ENCODE measurements around the gene UGT2B15.
A peak's percentile ranks its signal among the peaks of the same experiment; 100 is the strongest.
"Not testable (repeated sequence)": the region's sequence is repeated elsewhere in the genome, so short reads cannot be mapped to it uniquely, and the experiment has no call there.

The UGT2B15 gene

GRCh38 chr4:68670479-68670939 is at the start of gene UGT2B15:
Gene UGT2B15, minus strand, starts transcription at chr4:68670652. Its CDS starts 34 bp downstream, at chr4:68670618.
- peak within 1 kb of the TSS; percentile 60 for H3K27ac ChIP-seq

- H3K27ac ChIP-seq, result no peak overlapping the region
- TF ChIP-seq, protein P1, sequence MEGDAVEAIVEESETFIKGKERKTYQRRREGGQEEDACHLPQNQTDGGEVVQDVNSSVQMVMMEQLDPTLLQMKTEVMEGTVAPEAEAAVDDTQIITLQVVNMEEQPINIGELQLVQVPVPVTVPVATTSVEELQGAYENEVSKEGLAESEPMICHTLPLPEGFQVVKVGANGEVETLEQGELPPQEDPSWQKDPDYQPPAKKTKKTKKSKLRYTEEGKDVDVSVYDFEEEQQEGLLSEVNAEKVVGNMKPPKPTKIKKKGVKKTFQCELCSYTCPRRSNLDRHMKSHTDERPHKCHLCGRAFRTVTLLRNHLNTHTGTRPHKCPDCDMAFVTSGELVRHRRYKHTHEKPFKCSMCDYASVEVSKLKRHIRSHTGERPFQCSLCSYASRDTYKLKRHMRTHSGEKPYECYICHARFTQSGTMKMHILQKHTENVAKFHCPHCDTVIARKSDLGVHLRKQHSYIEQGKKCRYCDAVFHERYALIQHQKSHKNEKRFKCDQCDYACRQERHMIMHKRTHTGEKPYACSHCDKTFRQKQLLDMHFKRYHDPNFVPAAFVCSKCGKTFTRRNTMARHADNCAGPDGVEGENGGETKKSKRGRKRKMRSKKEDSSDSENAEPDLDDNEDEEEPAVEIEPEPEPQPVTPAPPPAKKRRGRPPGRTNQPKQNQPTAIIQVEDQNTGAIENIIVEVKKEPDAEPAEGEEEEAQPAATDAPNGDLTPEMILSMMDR (conservative IDR thresholded peaks at IDR 0.05), result no peak
- no peak for TF ChIP-seq ZFX (IDR thresholded peaks at IDR 0.05)
Observed at GRCh38 chr4:68719075-68719473, 48.6 kb upstream of the UGT2B15 start.

GRCh38 chr4:68718447-68719074 is 48.1 kb upstream of the UGT2B15 start:
- TF ChIP-seq ZFX (IDR thresholded peaks at IDR 0.05), result no peak
- TF ChIP-seq, protein P1 (conservative IDR thresholded peaks at IDR 0.05), result no peak

DNA sequence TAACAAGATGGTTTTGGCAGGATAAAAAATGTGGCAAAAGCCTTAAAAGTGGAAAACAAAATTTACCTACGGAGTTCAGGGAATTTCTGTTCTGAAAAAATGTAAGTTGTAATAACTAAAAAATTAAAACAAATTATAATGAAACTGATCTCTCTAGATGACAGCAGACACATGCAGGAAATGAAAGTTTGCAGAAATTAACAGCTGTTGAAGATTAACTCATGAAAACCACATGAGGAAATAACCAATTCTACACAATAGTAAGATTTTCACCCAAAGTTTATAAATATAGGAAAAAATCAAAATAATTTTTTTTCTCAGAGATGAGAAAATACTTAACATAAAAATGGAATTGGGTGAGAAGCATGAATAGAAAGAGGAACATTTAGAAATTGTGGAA is 47.5 kb upstream of the UGT2B15 start:
- no peak for TF ChIP-seq ZFX (IDR thresholded peaks at IDR 0.05)
- TF ChIP-seq, protein P1 (conservative IDR thresholded peaks at IDR 0.05), result no peak
- H3K27ac ChIP-seq, result no peak overlapping the region

More at GRCh38 chr4:68718447-68719074, 48.1 kb upstream of the UGT2B15 start:
- no peak overlapping the region for H3K27ac ChIP-seq

GRCh38 chr4:68714400-68714799 is 43.9 kb upstream of the UGT2B15 start:
- no peak overlapping the region for H3K27ac ChIP-seq
- TF ChIP-seq ZFX (IDR thresholded peaks at IDR 0.05), result no peak
- TF ChIP-seq, protein P1 (conservative IDR thresholded peaks at IDR 0.05), result no peak

DNA sequence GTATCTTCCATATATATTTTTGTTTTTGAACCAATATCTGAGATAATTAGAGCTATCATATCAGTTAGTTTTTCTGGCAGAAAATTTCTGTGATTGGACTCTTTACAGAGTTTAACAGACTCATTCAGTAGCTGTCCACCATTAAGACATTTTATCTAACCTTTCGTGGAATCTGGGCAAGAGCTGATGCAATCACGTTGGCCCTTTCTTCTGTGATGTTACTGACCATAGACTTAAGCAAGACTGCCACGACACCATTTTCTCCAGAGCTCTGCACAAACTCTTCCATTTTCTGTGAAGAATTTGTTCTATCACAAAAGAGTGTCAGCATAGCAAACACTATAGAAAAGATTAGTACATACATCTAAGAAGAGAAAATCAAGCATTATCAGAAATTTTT is 41.8 kb upstream of the UGT2B15 start:
- H3K27ac ChIP-seq, result no peak overlapping the region

DNA sequence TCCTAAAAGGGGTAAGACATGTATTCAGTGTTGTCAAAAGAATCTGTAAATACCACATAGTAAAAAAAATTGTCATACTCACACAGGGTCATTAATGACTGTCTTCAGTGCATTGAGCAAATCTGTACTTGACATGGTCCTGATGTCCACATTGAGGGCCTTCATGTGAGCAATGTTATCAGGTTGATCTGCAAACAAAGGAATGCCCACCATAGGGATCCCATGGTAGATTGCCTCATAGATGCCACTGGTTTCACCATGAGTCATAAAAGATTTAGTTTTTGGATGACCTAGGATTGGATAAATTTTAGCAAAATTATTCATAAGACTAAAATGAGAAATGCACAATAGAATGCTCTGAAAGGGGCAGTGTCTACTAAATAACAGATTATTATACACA is 38.1 kb upstream of the UGT2B15 start:
- H3K27ac ChIP-seq, result no peak overlapping the region
- TF ChIP-seq ZFX (IDR thresholded peaks at IDR 0.05), result no peak
- TF ChIP-seq, protein P1 (conservative IDR thresholded peaks at IDR 0.05), result no peak

More for the DNA sequence above, 41.8 kb upstream of the UGT2B15 start:
- TF ChIP-seq ZFX (IDR thresholded peaks at IDR 0.05), result no peak
- TF ChIP-seq, protein P1 (conservative IDR thresholded peaks at IDR 0.05), result no peak

DNA sequence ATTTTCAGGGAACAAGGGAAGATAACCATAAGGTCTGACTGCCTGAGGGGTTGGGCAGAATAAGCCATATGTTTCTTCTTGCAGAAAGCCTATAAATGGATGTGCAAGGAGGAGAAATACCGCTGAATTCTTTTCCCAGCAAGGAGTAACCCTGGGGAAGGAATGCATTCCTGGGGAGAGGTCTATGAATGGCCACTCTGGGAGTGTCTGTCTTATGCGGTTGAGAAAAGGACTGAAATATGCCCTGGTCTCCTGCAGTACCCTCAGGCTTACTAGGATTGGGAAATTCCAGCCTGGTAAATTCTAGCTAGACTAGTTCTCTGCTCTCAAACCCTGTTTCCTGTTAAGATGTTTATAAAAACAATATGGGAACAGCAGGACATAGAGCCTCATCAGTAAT is 32.7 kb upstream of the UGT2B15 start:
- not testable (repeated sequence) for H3K27ac ChIP-seq

All from C4-2B (cell line).